ENCODE results near the gene PID1. TPM values are rescaled to one million over a fixed set of nuclear protein-coding genes. Genes with fewer than 3 reads are reported as not detected.

PID1 gene
- total and polyA plus RNA-seq, 2 donors (not counting 1 experiment from before 2014, with no cell fraction given) = 0.10 TPM; not detected in 1

- 57% methylated on average over 2 of the region's 2 CpGs for WGBS (ENCODE audit: insufficient coverage)
- H3K9me3 ChIP-seq (ENCODE audit: control extremely low read depth in 1 of 3, control insufficient read depth in 2 of 3, insufficient read depth in 1 of 3, low read length in 2 of 3) = no peaks in the 10 kb centered on the region
- Mint-ChIP-seq H3K4me1 (no peaks in the 10 kb centered on the region), H3K27me3 (no peaks in the 10 kb centered on the region), H3K9me3 (ENCODE audit: insufficient read depth) (no peaks in the 10 kb centered on the region), H3K27ac (no peak overlapping the region), H3K4me3 (no peak overlapping the region)
- DNase-seq (no peak), ATAC-seq (ENCODE audit: low read depth) (no peak)
- ChIA-PET POLR2A (no interaction called here), CTCF (no interaction called here)
- TF ChIP-seq CTCF (IDR thresholded peaks at IDR 0.05) (no peak), EZH2 (IDR thresholded peaks at IDR 0.05; ENCODE audit: borderline replicate concordance, insufficient read depth, low read depth, low read length, poor library complexity, severe bottlenecking) (no peak)
- intact Hi-C loops (cut with micrococcal nuclease) = no loop called here
- H3K9ac ChIP-seq (ENCODE audit: low read length) = no peak overlapping the region
- H4K20me1 ChIP-seq (ENCODE audit: control insufficient read depth, insufficient read depth, low read length, poor library complexity, severe bottlenecking) = no peaks in the 10 kb centered on the region
- no peak overlapping the region for H3K4me2 ChIP-seq (replicated peaks; ENCODE audit: low read depth, low read length, poor library complexity, severe bottlenecking)
- no peak overlapping the region for H2AFZ ChIP-seq (ENCODE audit: insufficient read depth, low read depth, low read length, poor library complexity, severe bottlenecking)
- H3K4me3 ChIP-seq (ENCODE audit: control extremely low read depth in 1 of 5, extremely low read depth in 1 of 5, insufficient read depth in 1 of 5, low read depth in 2 of 5, low read length in 4 of 5) = no peak overlapping the region
- no peaks in the 10 kb centered on the region for H3K27me3 ChIP-seq (replicated peaks in 1 of 4; ENCODE audit: control extremely low read depth in 1 of 4, control insufficient read depth in 3 of 4, insufficient read depth in 4 of 4, low read length in 3 of 4)
- no peaks in the 10 kb centered on the region for H3K36me3 ChIP-seq (replicated peaks in 1 of 2; ENCODE audit: control extremely low read depth in 1 of 2, control insufficient read depth in 1 of 2, extremely low read depth in 1 of 2, insufficient read depth in 2 of 2, low read length in 1 of 2)
- no peak overlapping the region for H3K27ac ChIP-seq (ENCODE audit: low read length in 2 of 2)
- no peaks in the 10 kb centered on the region for H3K4me1 ChIP-seq (ENCODE audit: control insufficient read depth in 2 of 2, insufficient read depth in 2 of 2, low read length in 2 of 2)
- no peaks in the 10 kb centered on the region for H3K79me2 ChIP-seq (ENCODE audit: control insufficient read depth, insufficient read depth, low read length)
These were observed 30.1 kb upstream of the PID1 start for GRCh38 chr2:229301237-229301636.

GRCh38 chr2:229300790-229301189, 29.7 kb upstream of the PID1 start:
- ChIA-PET POLR2A (no interaction called here), CTCF (no interaction called here)
- Histone ChIP-seq H3K4me2 (replicated peaks; ENCODE audit: low read depth, low read length, poor library complexity, severe bottlenecking) (no peak overlapping the region), H3K79me2 (ENCODE audit: control insufficient read depth, insufficient read depth, low read length) (no peaks in the 10 kb centered on the region), H4K20me1 (ENCODE audit: control insufficient read depth, insufficient read depth, low read length, poor library complexity, severe bottlenecking) (no peaks in the 10 kb centered on the region), H3K9ac (ENCODE audit: low read length) (no peak overlapping the region), H3K4me3 (ENCODE audit: control extremely low read depth in 1 of 5, extremely low read depth in 1 of 5, insufficient read depth in 1 of 5, low read depth in 2 of 5, low read length in 4 of 5) (no peak overlapping the region), H3K9me3 (ENCODE audit: control extremely low read depth in 1 of 3, control insufficient read depth in 2 of 3, insufficient read depth in 1 of 3, low read length in 2 of 3) (no peaks in the 10 kb centered on the region), H3K36me3 (replicated peaks in 1 of 2; ENCODE audit: control extremely low read depth in 1 of 2, control insufficient read depth in 1 of 2, extremely low read depth in 1 of 2, insufficient read depth in 2 of 2, low read length in 1 of 2) (no peaks in the 10 kb centered on the region), H2AFZ (ENCODE audit: insufficient read depth, low read depth, low read length, poor library complexity, severe bottlenecking) (no peak overlapping the region), H3K4me1 (ENCODE audit: control insufficient read depth in 2 of 2, insufficient read depth in 2 of 2, low read length in 2 of 2) (no peaks in the 10 kb centered on the region), H3K27ac (ENCODE audit: low read length in 2 of 2) (no peak overlapping the region), H3K27me3 (replicated peaks in 1 of 4; ENCODE audit: control extremely low read depth in 1 of 4, control insufficient read depth in 3 of 4, insufficient read depth in 4 of 4, low read length in 3 of 4) (no peaks in the 10 kb centered on the region)
- DNase-seq (no peak), ATAC-seq (ENCODE audit: low read depth) (no peak)
- Mint-ChIP-seq H3K27me3 (no peaks in the 10 kb centered on the region), H3K4me3 (no peak overlapping the region), H3K4me1 (no peaks in the 10 kb centered on the region), H3K27ac (no peak overlapping the region), H3K9me3 (ENCODE audit: insufficient read depth) (no peaks in the 10 kb centered on the region)
- TF ChIP-seq CTCF (IDR thresholded peaks at IDR 0.05) (no peak), EZH2 (IDR thresholded peaks at IDR 0.05; ENCODE audit: borderline replicate concordance, insufficient read depth, low read depth, low read length, poor library complexity, severe bottlenecking) (no peak)
- WGBS (ENCODE audit: insufficient coverage) = no CpG with 5 or more reads among the region's 3 CpGs
- intact Hi-C loops (cut with micrococcal nuclease) = no loop called here
